ENCODE measurements around the gene NPIPB8.
"Not testable (repeated sequence)": the region's sequence is repeated elsewhere in the genome, so short reads cannot be mapped to it uniquely, and the experiment has no call there.

NPIPB8 gene

GRCh38 chr16:28636093-28636823 lies 1.6 kb upstream of the NPIPB8 start:
- DNase-seq: not testable (repeated sequence)

GRCh38 chr16:28638359-28638758 lies 494 bp downstream of the NPIPB8 start:
- not testable (repeated sequence) for DNase-seq

- not testable (repeated sequence) for DNase-seq
Measured at GRCh38 chr16:28639959-28640358, 2.1 kb downstream of the NPIPB8 start.

GRCh38 chr16:28666264-28666663 lies 28.4 kb downstream of the NPIPB8 start:
- not testable (repeated sequence) for DNase-seq

GRCh38 chr16:28667480-28667879 lies 29.6 kb downstream of the NPIPB8 start:
- DNase-seq: not testable (repeated sequence)

GRCh38 chr16:28668199-28668598 lies 30.3 kb downstream of the NPIPB8 start:
- not testable (repeated sequence) for DNase-seq

GRCh38 chr16:28688327-28688952 lies 50.6 kb downstream of the NPIPB8 start:
- DNase-seq: not testable (repeated sequence)

GRCh38 chr16:28689425-28689824 lies 51.6 kb downstream of the NPIPB8 start:
- DNase-seq: not testable (repeated sequence)

- DNase-seq: not testable (repeated sequence)
Measured at GRCh38 chr16:28691722-28692121, 53.9 kb downstream of the NPIPB8 start.

GRCh38 chr16:28693257-28693950 lies 55.5 kb downstream of the NPIPB8 start:
- not testable (repeated sequence) for DNase-seq

GRCh38 chr16:28699792-28700191 lies 61.9 kb downstream of the NPIPB8 start:
- not testable (repeated sequence) for DNase-seq

- not testable (repeated sequence) for DNase-seq
Measured at GRCh38 chr16:28700349-28700748, 62.5 kb downstream of the NPIPB8 start.

- DNase-seq: not testable (repeated sequence)
Measured at GRCh38 chr16:28701384-28701783, 63.5 kb downstream of the NPIPB8 start.

GRCh38 chr16:28704246-28704645 lies 66.4 kb downstream of the NPIPB8 start:
- not testable (repeated sequence) for DNase-seq

Data from activated naive CD4-positive, alpha-beta T cell treated with Interleukin-2 at 50 U/mL for 16 hours (primary cell).